ENCODE measurements around the gene SUPT3H. TPM values are rescaled to one million over a fixed set of nuclear protein-coding genes. Genes with fewer than 3 reads are reported as not detected.
"Not testable (repeated sequence)": the region's sequence is repeated elsewhere in the genome, so short reads cannot be mapped to it uniquely, and the experiment has no call there.

The SUPT3H gene
- total RNA-seq, 1 donor from 2014 or later, result 14.8 TPM

DNA sequence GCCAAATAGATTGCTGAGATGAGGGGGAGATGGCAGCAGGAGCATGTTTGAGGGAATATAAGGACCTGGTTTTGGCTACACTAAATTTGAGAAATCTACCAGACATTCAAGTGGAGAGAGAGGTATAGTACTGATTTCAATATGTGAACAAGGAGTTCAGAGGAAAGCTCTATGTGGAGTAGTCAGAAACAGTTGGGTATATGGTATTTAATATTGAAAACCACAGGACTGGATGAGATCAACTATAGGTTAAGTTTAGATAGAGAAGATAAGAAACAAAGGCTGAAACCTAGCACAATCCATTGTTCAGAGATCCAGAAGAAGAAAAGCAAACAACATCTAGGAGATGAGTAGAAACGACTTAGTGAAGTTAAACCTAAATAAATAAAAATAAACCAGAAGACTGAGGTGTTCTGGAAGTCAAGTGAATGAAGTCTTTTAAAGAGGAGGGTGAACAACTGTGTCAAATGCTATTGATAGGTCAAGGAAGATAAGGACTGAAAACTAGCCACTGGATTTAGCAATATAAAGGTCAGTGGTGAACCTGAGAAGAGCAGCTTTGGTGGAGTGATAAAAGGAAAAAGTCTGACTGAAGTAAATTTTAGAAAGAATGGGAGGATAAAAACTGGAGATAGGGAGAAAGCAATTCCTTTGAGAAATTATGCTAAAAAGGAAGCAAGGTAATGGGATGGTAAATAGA lies 170.8 kb downstream of the SUPT3H start:
- Mint-ChIP-seq H3K27me3 (ENCODE audit: low read depth) (no peaks in the 10 kb centered on the region), H3K27ac (peak overlapping the region; percentile 90), H3K4me1 (ENCODE audit: low read depth) (peaks cover 41% of the 10 kb centered on the region), H3K9me3 (peaks cover 30% of the 10 kb centered on the region), H3K36me3 (ENCODE audit: low read depth) (peaks cover 37% of the 10 kb centered on the region), H3K4me3 (ENCODE audit: low read depth) (peak overlapping the region; percentile 5)
- intact Hi-C loops (cut with micrococcal nuclease), result loop anchor here (1.0 to 10.0 kb wide), 13 partner anchors 42 to 808 kb away; partner anchors contain the start of gene CLIC5
- no peak for DNase-seq (ENCODE audit: low spot score)

GRCh38 chr6:45201484-45201883 lies 176.2 kb downstream of the SUPT3H start:
- Mint-ChIP-seq H3K36me3 (ENCODE audit: low read depth) (peaks cover 5% of the 10 kb centered on the region), H3K27ac (no peak overlapping the region), H3K27me3 (ENCODE audit: low read depth) (no peaks in the 10 kb centered on the region), H3K4me1 (ENCODE audit: low read depth) (peaks cover 20% of the 10 kb centered on the region), H3K4me3 (ENCODE audit: low read depth) (no peak overlapping the region), H3K9me3 (peaks cover under 1% of the 10 kb centered on the region)
- intact Hi-C loops (cut with micrococcal nuclease), result loop anchor here (10.0 kb wide), 4 partner anchors 93 to 813 kb away; partner anchors contain the start of gene CLIC5
- DNase-seq (ENCODE audit: low spot score), result no peak

- intact Hi-C loops (cut with micrococcal nuclease), result loop anchor here (10.0 kb wide), 4 partner anchors 94 to 814 kb away; partner anchors contain the start of gene CLIC5
- Mint-ChIP-seq H3K36me3 (ENCODE audit: low read depth) (peaks cover 7% of the 10 kb centered on the region), H3K4me3 (ENCODE audit: low read depth) (no peak overlapping the region), H3K27me3 (ENCODE audit: low read depth) (no peaks in the 10 kb centered on the region), H3K9me3 (no peaks in the 10 kb centered on the region), H3K27ac (no peak overlapping the region), H3K4me1 (ENCODE audit: low read depth) (peaks cover 25% of the 10 kb centered on the region)
- DNase-seq (ENCODE audit: low spot score), result no peak
Measured at GRCh38 chr6:45200510-45200909, 177.2 kb downstream of the SUPT3H start.

DNA sequence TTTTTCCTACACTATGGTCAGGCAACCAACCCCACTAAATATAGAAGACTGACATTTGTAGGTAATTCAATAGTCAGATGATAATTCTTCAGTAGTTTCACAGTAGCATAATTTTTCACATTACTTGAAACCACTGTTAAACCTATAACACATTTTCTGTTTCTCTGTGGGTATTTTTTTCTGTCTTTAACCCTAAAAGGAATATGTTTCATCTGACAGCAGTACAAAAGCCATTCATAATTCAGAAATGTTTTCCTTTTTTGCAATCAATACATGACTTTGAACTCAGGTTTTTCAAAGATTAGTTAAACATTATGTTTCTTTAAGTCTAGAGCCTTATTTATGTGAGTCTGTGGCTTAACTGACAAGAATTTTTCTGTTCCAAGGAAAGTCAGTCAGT lies 178.2 kb downstream of the SUPT3H start:
- Mint-ChIP-seq H3K4me3 (ENCODE audit: low read depth) (peak overlapping the region; percentile 17), H3K36me3 (ENCODE audit: low read depth) (peaks cover 7% of the 10 kb centered on the region), H3K27ac (peak overlapping the region; percentile 71), H3K4me1 (ENCODE audit: low read depth) (peaks cover 34% of the 10 kb centered on the region), H3K9me3 (no peaks in the 10 kb centered on the region), H3K27me3 (ENCODE audit: low read depth) (no peaks in the 10 kb centered on the region)
- DNase-seq (ENCODE audit: low spot score), result no peak
- intact Hi-C loops (cut with micrococcal nuclease), result no loop called here

DNA sequence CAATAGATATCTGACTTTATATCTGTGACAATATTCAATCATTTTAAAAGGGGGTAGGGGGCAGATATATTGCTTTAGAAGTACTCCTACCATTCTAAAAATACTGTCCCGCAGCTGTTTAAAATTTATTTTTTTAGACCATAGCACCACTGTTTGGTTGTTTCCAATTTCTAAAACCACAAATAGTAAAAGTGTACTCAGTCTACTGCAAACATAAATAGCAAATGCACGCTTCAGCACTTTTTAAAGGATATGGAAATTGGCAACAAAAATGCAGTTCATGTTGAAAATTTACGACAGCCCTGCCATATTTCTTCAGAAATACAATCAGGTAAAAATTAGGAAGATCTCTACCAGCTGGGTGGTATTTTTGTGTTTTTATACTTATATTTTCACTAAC lies 181.6 kb downstream of the SUPT3H start:
- Mint-ChIP-seq H3K9me3 (peaks cover 5% of the 10 kb centered on the region), H3K36me3 (ENCODE audit: low read depth) (peaks cover 12% of the 10 kb centered on the region), H3K4me3 (ENCODE audit: low read depth) (no peak overlapping the region), H3K27me3 (ENCODE audit: low read depth) (no peaks in the 10 kb centered on the region), H3K4me1 (ENCODE audit: low read depth) (peaks cover 45% of the 10 kb centered on the region), H3K27ac (no peak overlapping the region)
- intact Hi-C loops (cut with micrococcal nuclease), result no loop called here
- no peak for DNase-seq (ENCODE audit: low spot score)

- H3K4me3 Mint-ChIP-seq (ENCODE audit: low read depth), result no peak overlapping the region
- peaks cover 45% of the 10 kb centered on the region for H3K4me1 Mint-ChIP-seq (ENCODE audit: low read depth)
- H3K27ac Mint-ChIP-seq, result no peak overlapping the region
- no peak for DNase-seq (ENCODE audit: low spot score)
- intact Hi-C loops (cut with micrococcal nuclease), result no loop called here
- peaks cover 21% of the 10 kb centered on the region for H3K36me3 Mint-ChIP-seq (ENCODE audit: low read depth)
- H3K27me3 Mint-ChIP-seq (ENCODE audit: low read depth), result no peaks in the 10 kb centered on the region
- H3K9me3 Mint-ChIP-seq, result peaks cover 15% of the 10 kb centered on the region
Measured at GRCh38 chr6:45195137-45195536, 182.6 kb downstream of the SUPT3H start.

DNA sequence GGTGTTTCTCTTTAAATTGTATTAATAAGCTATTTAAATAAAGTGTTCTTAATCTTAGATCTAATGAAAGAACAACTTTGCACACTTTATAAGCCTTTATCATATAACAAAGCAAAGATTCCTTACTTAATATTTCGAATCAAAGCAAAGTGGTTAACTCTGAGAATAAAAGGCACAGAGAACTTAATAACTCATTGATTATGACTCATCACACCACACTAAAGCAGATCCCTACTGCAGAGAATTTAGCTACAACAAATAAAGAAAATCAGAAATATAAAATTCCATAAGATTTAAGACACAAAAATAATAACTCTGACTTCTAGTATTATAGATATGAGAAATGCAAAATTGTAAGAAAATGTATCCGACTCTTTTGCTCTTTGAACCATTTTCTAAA lies 185.2 kb downstream of the SUPT3H start:
- no peak overlapping the region for H3K4me3 Mint-ChIP-seq (ENCODE audit: low read depth)
- peaks cover 26% of the 10 kb centered on the region for H3K36me3 Mint-ChIP-seq (ENCODE audit: low read depth)
- H3K27me3 Mint-ChIP-seq (ENCODE audit: low read depth), result no peaks in the 10 kb centered on the region
- intact Hi-C loops (cut with micrococcal nuclease), result no loop called here
- peaks cover 46% of the 10 kb centered on the region for H3K4me1 Mint-ChIP-seq (ENCODE audit: low read depth)
- H3K9me3 Mint-ChIP-seq, result peaks cover 20% of the 10 kb centered on the region
- no peak for DNase-seq (ENCODE audit: low spot score)
- no peak overlapping the region for H3K27ac Mint-ChIP-seq

GRCh38 chr6:45191414-45191813 lies 186.3 kb downstream of the SUPT3H start:
- no peak for DNase-seq (ENCODE audit: low spot score)
- intact Hi-C loops (cut with micrococcal nuclease), result no loop called here
- Mint-ChIP-seq H3K4me1 (ENCODE audit: low read depth) (peaks cover 48% of the 10 kb centered on the region), H3K4me3 (ENCODE audit: low read depth) (no peak overlapping the region), H3K27ac (no peak overlapping the region), H3K9me3 (peaks cover 20% of the 10 kb centered on the region), H3K27me3 (ENCODE audit: low read depth) (no peaks in the 10 kb centered on the region), H3K36me3 (ENCODE audit: low read depth) (peaks cover 21% of the 10 kb centered on the region)

- peaks cover 20% of the 10 kb centered on the region for H3K9me3 Mint-ChIP-seq
- no peaks in the 10 kb centered on the region for H3K27me3 Mint-ChIP-seq (ENCODE audit: low read depth)
- peak overlapping the region; percentile 53 for H3K27ac Mint-ChIP-seq
- no peak for DNase-seq (ENCODE audit: low spot score)
- H3K4me1 Mint-ChIP-seq (ENCODE audit: low read depth), result peaks cover 43% of the 10 kb centered on the region
- peaks cover 33% of the 10 kb centered on the region for H3K36me3 Mint-ChIP-seq (ENCODE audit: low read depth)
- intact Hi-C loops (cut with micrococcal nuclease), result no loop called here
- no peak overlapping the region for H3K4me3 Mint-ChIP-seq (ENCODE audit: low read depth)
Measured at GRCh38 chr6:45187836-45188235, 189.9 kb downstream of the SUPT3H start.

GRCh38 chr6:45185403-45186251 lies 192.1 kb downstream of the SUPT3H start:
- H3K4me3 Mint-ChIP-seq (ENCODE audit: low read depth), result no peak overlapping the region
- H3K27ac Mint-ChIP-seq, result peak overlapping the region; percentile 24
- no peaks in the 10 kb centered on the region for H3K27me3 Mint-ChIP-seq (ENCODE audit: low read depth)
- peaks cover 32% of the 10 kb centered on the region for H3K36me3 Mint-ChIP-seq (ENCODE audit: low read depth)
- peaks cover 9% of the 10 kb centered on the region for H3K9me3 Mint-ChIP-seq
- no peak for DNase-seq (ENCODE audit: low spot score)
- intact Hi-C loops (cut with micrococcal nuclease), result no loop called here
- peaks cover 40% of the 10 kb centered on the region for H3K4me1 Mint-ChIP-seq (ENCODE audit: low read depth)

DNA sequence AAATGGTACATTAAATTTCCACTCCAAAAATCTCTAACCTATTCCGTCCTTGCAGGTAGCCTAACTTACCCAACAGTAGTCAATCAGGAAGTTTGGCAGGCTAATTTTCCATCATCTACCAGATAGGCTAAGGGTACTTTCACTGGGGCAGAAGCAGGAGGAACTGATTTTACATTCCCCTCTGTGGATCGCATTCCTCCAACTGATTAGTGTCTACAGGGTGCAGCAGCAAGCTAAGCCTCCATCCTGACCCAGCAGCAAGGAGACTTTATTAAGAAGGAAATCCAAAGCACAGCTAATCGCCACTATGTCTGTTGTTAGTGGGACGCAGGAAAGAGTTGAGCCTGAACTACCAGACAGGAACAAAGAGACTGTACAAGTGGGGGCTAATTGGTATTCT lies 192.8 kb downstream of the SUPT3H start:
- Mint-ChIP-seq H3K27me3 (ENCODE audit: low read depth) (no peaks in the 10 kb centered on the region), H3K4me3 (ENCODE audit: low read depth) (no peak overlapping the region), H3K9me3 (peaks cover 5% of the 10 kb centered on the region), H3K4me1 (ENCODE audit: low read depth) (peaks cover 40% of the 10 kb centered on the region), H3K27ac (peak overlapping the region; percentile 24), H3K36me3 (ENCODE audit: low read depth) (peaks cover 28% of the 10 kb centered on the region)
- no peak for DNase-seq (ENCODE audit: low spot score)
- intact Hi-C loops (cut with micrococcal nuclease), result no loop called here

DNA sequence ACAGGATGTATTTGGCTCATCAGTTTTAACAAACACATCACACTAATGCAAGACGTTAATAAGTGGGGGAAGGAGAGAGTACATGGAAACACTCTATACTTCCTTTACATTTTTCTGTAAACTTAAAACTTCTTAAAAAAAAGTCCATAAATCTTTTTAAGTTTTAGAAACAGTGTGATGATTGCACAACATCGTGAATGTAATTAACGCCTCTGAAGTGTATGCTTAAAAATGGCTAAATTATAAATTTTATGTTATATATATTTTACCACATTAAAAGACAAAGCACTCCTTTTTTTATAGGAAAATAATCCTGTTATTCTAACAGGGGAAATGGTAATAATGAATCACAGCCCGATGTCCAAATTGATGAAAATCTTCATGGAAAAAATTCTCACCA lies 193.7 kb downstream of the SUPT3H start:
- H3K36me3 Mint-ChIP-seq (ENCODE audit: low read depth), result peaks cover 36% of the 10 kb centered on the region
- peaks cover 11% of the 10 kb centered on the region for H3K9me3 Mint-ChIP-seq
- intact Hi-C loops (cut with micrococcal nuclease), result no loop called here
- no peaks in the 10 kb centered on the region for H3K27me3 Mint-ChIP-seq (ENCODE audit: low read depth)
- H3K27ac Mint-ChIP-seq, result no peak overlapping the region
- DNase-seq (ENCODE audit: low spot score), result no peak
- peaks cover 40% of the 10 kb centered on the region for H3K4me1 Mint-ChIP-seq (ENCODE audit: low read depth)
- H3K4me3 Mint-ChIP-seq (ENCODE audit: low read depth), result no peak overlapping the region

DNA sequence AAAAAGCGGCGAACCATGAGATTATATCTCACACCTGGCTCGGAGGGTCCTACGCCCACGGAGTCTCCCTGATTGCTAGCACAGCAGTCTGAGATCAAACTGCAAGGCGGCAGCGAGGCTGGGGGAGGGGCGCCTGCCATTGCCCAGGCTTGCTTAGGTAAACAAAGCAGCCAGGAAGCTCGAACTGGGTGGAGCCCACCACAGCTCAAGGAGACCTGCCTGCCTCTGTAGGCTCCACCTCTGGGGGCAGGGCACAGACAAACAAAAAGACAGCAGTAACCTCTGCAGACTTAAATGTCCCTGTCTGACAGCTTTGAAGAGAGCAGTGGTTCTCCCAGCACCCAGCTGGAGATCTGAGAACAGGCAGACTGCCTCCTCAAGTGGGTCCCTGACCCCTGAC lies 201.4 kb downstream of the SUPT3H start:
- H3K9me3 Mint-ChIP-seq, result peaks cover 12% of the 10 kb centered on the region
- H3K27me3 Mint-ChIP-seq (ENCODE audit: low read depth); intact Hi-C loops (cut with micrococcal nuclease); DNase-seq (ENCODE audit: low spot score); H3K27ac Mint-ChIP-seq; H3K4me3 Mint-ChIP-seq (ENCODE audit: low read depth): not testable (repeated sequence)
- H3K4me1 Mint-ChIP-seq (ENCODE audit: low read depth), result peaks cover 21% of the 10 kb centered on the region
- H3K36me3 Mint-ChIP-seq (ENCODE audit: low read depth), result peaks cover 39% of the 10 kb centered on the region
